Fibroblast of the conjunctiva (primary cell): ENCODE data around the gene OSGEP.

Experiments used
- DNase-seq: peaks from one replicate; pipeline ENCODE4 v3.0.0-alpha.2; 2010; ENCODE audit warnings: low read depth

The OSGEP gene

DNA sequence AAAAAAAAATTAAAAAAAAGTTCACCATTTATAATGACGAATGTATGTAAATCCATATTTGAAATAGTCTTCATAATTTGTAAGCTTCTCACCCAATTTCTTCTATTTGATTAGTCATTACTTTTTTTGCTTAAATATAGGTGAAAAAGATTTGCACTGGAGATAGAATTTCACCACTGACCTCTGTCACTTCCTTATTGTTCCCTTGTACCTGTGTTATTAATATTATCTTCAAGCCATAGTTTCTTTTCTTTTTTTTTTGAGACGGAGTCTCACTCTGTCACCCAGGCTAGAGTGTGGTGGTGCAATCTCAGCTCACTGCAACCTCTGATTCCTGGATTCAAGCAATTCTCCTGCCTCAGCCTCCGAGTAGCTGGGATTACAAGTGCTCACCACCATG, 57.1 kb downstream of the OSGEP start:
- DNase-seq = no peak
